Sigmoid colon (tissue), 7 donors: ENCODE data around the gene HS3ST2. TPM values are rescaled to one million over a fixed set of nuclear protein-coding genes. Genes with fewer than 3 reads are reported as not detected.

Experiments used
- DNase-seq: peaks from one replicate; pipeline ENCODE4 v3.0.0-alpha.2; 2019
- H3K27ac ChIP-seq, 4 donors: fragments of 200-600 bp; sonication (generic); one replicate each; pipeline ENCODE4 v1.5.1; 2016 to 2019; ENCODE audit warnings: mild to moderate bottlenecking in 1 of 4
- H3K27me3 ChIP-seq, 3 donors: fragments of 200-600 bp; sonication (generic); one replicate each; pipeline ENCODE4 v1.5.1; 2019; ENCODE audit warnings: mild to moderate bottlenecking in 1 of 3
- H3K36me3 ChIP-seq, 4 donors: fragments of 200-600 bp; sonication (generic); one replicate each; pipeline ENCODE4 v1.5.1; 2016 to 2019
- H3K4me1 ChIP-seq, 4 donors: fragments of 200-600 bp; sonication (generic); one replicate each; pipeline ENCODE4 v1.5.1; 2017 to 2019
- H3K4me3 ChIP-seq, 4 donors: fragments of 200-600 bp; sonication (generic); one replicate each; pipeline ENCODE4 v1.5.1; 2017 to 2019; ENCODE audit warnings: mild to moderate bottlenecking in 2 of 4, moderate library complexity in 1 of 4
- H3K9me3 ChIP-seq, 4 donors: fragments of 200-600 bp in 3 of 4; sonication (generic) in 3 of 4; one replicate each; pipeline versions ENCODE4 v1.5.1 to v1.6.1; 2013 to 2019
- EP300 ChIP-seq, 4 donors: sonication (generic); formaldehyde crosslinking; IDR thresholded peaks; one replicate each; pipeline ENCODE4 v1.6.1; 2017; ENCODE audit warnings: antibody characterized with exemption in 4 of 4
- POLR2A ChIP-seq, 2 donors: fragments of 450-650 bp; IDR thresholded peaks; one replicate each; pipeline ENCODE4 v1.6.1; 2016; ENCODE audit warnings: antibody characterized with exemption in 2 of 2, mild to moderate bottlenecking in 2 of 2, moderate library complexity in 2 of 2
- POLR2AphosphoS5 ChIP-seq, 4 donors: sonication (generic); formaldehyde crosslinking; IDR thresholded peaks; one replicate each; pipeline ENCODE4 v1.6.1; 2017; ENCODE audit warnings: antibody characterized with exemption in 4 of 4
- WGBS, 2 donors: extraction: QIAGEN DNeasy Blood & Tissue Kit; methylation state at CpG; one replicate each; pipeline ENCODE4 v1.1.7; 2013; 5-methylcytosine and 5-hydroxymethylcytosine counted together
- intact Hi-C: fragments of 100-400 bp; cut with DNase I; formaldehyde crosslinking; loops from one replicate; pipeline ENCODE4 v1.15.1; 2023
- polyA plus RNA-seq, 3 donors: library from polyadenylated mRNA; stranded (reverse); fragments of 200-250 nt; gene quantifications; one replicate each; pipeline ENCODE4 v1.2.3, GENCODE V29; 2013
- total RNA-seq, 4 donors: library from RNA; depleted of rRNA; stranded (reverse); fragments of >200 nt; gene quantifications; one replicate each; pipeline ENCODE4 v1.1.0, GENCODE V29; 2016
- TF ChIP-seq, protein P1 (sequence below), 4 experiments: fragments of 450-650 bp in 3 of 4; fragments of 200-600 bp in 1 of 4; IDR thresholded peaks; one replicate each; pipeline ENCODE4 v1.5.1; 2016 to 2019; ENCODE audit warnings: antibody characterized with exemption in 4 of 4, mild to moderate bottlenecking in 3 of 4, moderate library complexity in 2 of 4
- donor health status: healthy with polysubstance abuse.
- donor health status: Bipolar disorder and iron deficiency.
- donor health status: healthy.

HS3ST2 gene
- total and polyA plus RNA-seq, 7 donors = 0.20 to 1.8 (median 0.62) TPM; not detected in 1

DNA sequence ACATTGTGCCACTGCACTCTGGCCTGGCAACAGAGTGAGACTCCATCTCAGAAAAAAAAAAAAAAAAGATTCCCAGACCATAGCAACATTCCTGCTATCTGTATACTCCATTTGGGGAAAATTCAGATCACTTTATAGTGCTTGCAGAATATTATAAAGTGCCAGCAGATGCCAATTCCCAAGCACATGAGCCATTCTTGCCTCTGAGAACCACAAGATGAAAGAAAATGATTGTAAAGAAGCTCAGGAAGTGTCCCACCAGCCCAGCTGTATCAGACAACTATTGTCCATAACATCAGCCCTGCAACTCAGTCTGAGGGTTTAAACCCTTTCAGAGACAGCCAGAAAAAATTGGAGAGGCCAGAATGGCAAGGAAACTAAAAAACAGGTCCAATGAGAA is 69.0 kb downstream of the HS3ST2 start:
- H3K36me3 ChIP-seq = no peaks in the 10 kb centered on the region
- H3K27me3 ChIP-seq = peaks cover 0 to 16% (median 7%) of the 10 kb centered on the region in 3 donors
- TF ChIP-seq POLR2A (IDR thresholded peaks at IDR 0.05) = no peak
- TF ChIP-seq POLR2AphosphoS5 (IDR thresholded peaks at IDR 0.05) = no peak
- no peak for TF ChIP-seq EP300 (IDR thresholded peaks at IDR 0.05)
- TF ChIP-seq, protein P1, sequence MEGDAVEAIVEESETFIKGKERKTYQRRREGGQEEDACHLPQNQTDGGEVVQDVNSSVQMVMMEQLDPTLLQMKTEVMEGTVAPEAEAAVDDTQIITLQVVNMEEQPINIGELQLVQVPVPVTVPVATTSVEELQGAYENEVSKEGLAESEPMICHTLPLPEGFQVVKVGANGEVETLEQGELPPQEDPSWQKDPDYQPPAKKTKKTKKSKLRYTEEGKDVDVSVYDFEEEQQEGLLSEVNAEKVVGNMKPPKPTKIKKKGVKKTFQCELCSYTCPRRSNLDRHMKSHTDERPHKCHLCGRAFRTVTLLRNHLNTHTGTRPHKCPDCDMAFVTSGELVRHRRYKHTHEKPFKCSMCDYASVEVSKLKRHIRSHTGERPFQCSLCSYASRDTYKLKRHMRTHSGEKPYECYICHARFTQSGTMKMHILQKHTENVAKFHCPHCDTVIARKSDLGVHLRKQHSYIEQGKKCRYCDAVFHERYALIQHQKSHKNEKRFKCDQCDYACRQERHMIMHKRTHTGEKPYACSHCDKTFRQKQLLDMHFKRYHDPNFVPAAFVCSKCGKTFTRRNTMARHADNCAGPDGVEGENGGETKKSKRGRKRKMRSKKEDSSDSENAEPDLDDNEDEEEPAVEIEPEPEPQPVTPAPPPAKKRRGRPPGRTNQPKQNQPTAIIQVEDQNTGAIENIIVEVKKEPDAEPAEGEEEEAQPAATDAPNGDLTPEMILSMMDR (IDR thresholded peaks at IDR 0.05) = no peak
- DNase-seq = no peak
- no peak overlapping the region for H3K27ac ChIP-seq
- no peaks in the 10 kb centered on the region for H3K4me1 ChIP-seq
- H3K9me3 ChIP-seq = no peaks in the 10 kb centered on the region
- intact Hi-C loops = no loop called here
- no peak overlapping the region for H3K4me3 ChIP-seq

DNA sequence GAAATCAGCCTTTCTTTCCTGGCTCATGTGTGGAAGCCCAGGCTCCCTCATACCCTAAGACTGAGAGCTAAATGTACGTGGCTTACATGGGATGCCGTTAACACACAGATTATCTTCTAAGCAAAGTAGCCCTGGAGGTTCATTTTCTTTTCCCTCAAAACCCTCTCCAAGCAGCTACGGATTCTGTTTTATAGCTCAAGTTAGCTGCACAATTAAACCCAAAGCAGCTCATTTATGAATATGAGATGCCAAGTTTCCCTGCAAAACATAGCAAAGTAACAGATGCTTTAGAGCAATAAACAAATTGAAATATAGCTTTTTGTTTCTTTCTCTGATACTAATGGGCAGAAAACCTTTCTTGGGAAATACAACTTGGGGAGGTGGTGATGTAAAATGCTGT is 72.0 kb downstream of the HS3ST2 start:
- no peak for TF ChIP-seq EP300 (IDR thresholded peaks at IDR 0.05)
- no peak for TF ChIP-seq POLR2A (IDR thresholded peaks at IDR 0.05)
- TF ChIP-seq, protein P1 (IDR thresholded peaks at IDR 0.05) = no peak
- TF ChIP-seq POLR2AphosphoS5 (IDR thresholded peaks at IDR 0.05) = no peak
- Histone ChIP-seq H3K27me3 (no peaks in the 10 kb centered on the region), H3K9me3 (no peaks in the 10 kb centered on the region), H3K4me1 (no peaks in the 10 kb centered on the region), H3K36me3 (no peaks in the 10 kb centered on the region), H3K27ac (no peak overlapping the region), H3K4me3 (no peak overlapping the region)
- intact Hi-C loops = no loop called here
- 82 to 83% methylated on average over 3 of the region's 3 CpGs for WGBS, 2 donors
- DNase-seq = no peak

DNA sequence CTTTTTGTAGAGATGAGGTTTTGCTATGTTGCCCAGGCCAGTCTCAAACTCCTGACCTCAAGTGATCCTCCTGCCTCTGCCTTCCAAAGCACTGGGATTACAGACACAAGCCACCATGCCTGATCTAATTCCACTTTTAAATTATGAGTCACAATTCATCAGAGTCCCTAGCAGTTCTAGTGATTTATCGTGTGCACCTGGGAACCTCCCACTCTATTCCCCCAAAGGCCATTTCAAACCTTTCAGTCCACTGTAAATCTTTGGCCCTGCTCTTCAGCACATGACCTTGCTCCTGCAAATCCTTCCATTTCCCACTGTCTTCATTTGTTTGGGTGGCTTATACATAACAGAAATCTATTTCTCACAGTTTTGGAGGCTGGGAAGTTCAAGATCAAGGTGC is 73.0 kb downstream of the HS3ST2 start:
- H3K4me1 ChIP-seq = no peaks in the 10 kb centered on the region
- DNase-seq = no peak
- no peaks in the 10 kb centered on the region for H3K36me3 ChIP-seq
- H3K4me3 ChIP-seq = no peak overlapping the region
- intact Hi-C loops = no loop called here
- H3K27me3 ChIP-seq = no peaks in the 10 kb centered on the region
- no peaks in the 10 kb centered on the region for H3K9me3 ChIP-seq
- TF ChIP-seq POLR2AphosphoS5 (IDR thresholded peaks at IDR 0.05) = no peak
- TF ChIP-seq, protein P1 (IDR thresholded peaks at IDR 0.05) = no peak
- no peak for TF ChIP-seq EP300 (IDR thresholded peaks at IDR 0.05)
- no peak for TF ChIP-seq POLR2A (IDR thresholded peaks at IDR 0.05)
- no peak overlapping the region for H3K27ac ChIP-seq
- WGBS, 2 donors = 81% methylated on average over 1 of the region's 1 CpG

DNA sequence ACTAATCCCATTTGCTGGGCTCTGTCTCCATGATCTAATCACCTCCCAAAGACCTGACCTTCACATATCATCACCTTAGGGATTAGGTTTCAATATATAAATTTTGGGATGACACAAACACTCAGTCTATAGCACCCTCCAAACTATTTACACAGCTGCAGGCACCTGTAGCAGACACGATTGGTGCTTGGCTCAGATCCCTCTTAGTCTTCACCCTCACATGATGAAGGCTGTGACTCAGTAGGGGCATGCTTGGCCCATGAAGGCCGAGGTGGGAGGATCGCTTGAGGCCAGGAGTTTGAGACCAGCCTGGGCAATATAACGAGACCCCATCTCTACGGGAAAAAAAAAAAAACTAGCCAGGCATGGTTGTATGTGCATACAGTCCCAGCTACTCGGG is 73.5 kb downstream of the HS3ST2 start:
- Histone ChIP-seq H3K27me3 (no peaks in the 10 kb centered on the region), H3K4me1 (no peaks in the 10 kb centered on the region), H3K4me3 (no peak overlapping the region), H3K9me3 (no peaks in the 10 kb centered on the region), H3K36me3 (no peaks in the 10 kb centered on the region), H3K27ac (no peak overlapping the region)
- WGBS, 2 donors = 63 to 78% methylated on average over 6 of the region's 6 CpGs
- intact Hi-C loops = no loop called here
- DNase-seq = no peak
- TF ChIP-seq POLR2A (IDR thresholded peaks at IDR 0.05) (no peak), EP300 (IDR thresholded peaks at IDR 0.05) (no peak)
- TF ChIP-seq, protein P1 (IDR thresholded peaks at IDR 0.05) = no peak

DNA sequence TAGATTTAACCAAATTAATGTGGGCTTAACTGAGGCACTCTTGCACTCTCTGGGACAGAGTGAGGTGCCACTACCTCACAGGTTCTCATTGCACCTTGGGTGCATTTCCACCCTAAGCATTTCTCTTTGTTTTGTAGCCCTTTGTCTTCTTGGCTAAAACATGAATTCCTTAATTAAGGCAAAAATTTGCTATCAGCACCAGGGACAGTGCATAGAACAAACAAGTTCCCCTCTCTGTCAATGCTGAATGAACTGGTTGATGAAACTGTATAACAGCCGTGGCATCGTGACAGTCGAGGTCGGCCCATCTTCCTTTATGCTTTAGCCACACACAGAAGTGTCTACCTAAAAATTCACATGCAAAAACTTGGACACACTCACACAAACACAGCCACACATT is 74.8 kb downstream of the HS3ST2 start:
- TF ChIP-seq POLR2A (IDR thresholded peaks at IDR 0.05) = no peak
- TF ChIP-seq EP300 (IDR thresholded peaks at IDR 0.05) = no peak
- TF ChIP-seq, protein P1 (IDR thresholded peaks at IDR 0.05) = no peak
- TF ChIP-seq POLR2AphosphoS5 (IDR thresholded peaks at IDR 0.05) = no peak
- no peaks in the 10 kb centered on the region for H3K4me1 ChIP-seq
- H3K4me3 ChIP-seq = no peak overlapping the region
- H3K27me3 ChIP-seq = no peaks in the 10 kb centered on the region
- DNase-seq = no peak
- intact Hi-C loops = no loop called here
- H3K36me3 ChIP-seq = no peaks in the 10 kb centered on the region
- 27 to 62% methylated on average over 4 of the region's 4 CpGs for WGBS, 2 donors
- no peak overlapping the region for H3K27ac ChIP-seq
- H3K9me3 ChIP-seq = no peaks in the 10 kb centered on the region
